ENCODE measurements around the gene NTRK2. TPM values are rescaled to one million over a fixed set of nuclear protein-coding genes. Genes with fewer than 3 reads are reported as not detected.

Gene NTRK2
- total RNA-seq, 1 donor from 2014 or later: 0.07 TPM

DNA sequence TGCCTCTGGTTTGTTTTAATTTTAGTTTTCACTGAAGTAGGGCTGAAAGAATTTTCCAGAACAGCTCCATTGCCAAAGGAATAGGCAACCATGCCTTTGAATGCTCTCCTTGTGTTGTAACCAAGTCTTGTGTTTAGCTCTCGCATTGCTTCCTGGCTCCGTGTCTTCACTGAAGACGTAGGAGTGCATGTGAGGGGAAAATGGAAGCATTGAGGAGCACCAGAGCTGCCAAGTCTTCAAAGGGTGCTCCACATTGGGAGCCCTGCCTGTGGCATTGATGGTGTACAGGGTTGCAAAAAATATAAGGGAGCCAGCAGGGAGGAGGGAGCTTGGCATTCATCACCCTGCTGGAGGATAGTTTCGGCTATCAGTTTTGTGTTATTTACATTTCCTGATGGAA is 86.6 kb downstream of the NTRK2 start:
- POLR2A ChIA-PET: no interaction called here
- H3K9me3 Mint-ChIP-seq: no peaks in the 10 kb centered on the region
- H3K4me1 Mint-ChIP-seq: peaks cover 6% of the 10 kb centered on the region
- H3K4me3 Mint-ChIP-seq: no peak overlapping the region
- no peaks in the 10 kb centered on the region for H3K36me3 Mint-ChIP-seq (ENCODE audit: low read depth)
- TF ChIP-seq, protein P1, sequence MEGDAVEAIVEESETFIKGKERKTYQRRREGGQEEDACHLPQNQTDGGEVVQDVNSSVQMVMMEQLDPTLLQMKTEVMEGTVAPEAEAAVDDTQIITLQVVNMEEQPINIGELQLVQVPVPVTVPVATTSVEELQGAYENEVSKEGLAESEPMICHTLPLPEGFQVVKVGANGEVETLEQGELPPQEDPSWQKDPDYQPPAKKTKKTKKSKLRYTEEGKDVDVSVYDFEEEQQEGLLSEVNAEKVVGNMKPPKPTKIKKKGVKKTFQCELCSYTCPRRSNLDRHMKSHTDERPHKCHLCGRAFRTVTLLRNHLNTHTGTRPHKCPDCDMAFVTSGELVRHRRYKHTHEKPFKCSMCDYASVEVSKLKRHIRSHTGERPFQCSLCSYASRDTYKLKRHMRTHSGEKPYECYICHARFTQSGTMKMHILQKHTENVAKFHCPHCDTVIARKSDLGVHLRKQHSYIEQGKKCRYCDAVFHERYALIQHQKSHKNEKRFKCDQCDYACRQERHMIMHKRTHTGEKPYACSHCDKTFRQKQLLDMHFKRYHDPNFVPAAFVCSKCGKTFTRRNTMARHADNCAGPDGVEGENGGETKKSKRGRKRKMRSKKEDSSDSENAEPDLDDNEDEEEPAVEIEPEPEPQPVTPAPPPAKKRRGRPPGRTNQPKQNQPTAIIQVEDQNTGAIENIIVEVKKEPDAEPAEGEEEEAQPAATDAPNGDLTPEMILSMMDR (IDR thresholded peaks at IDR 0.05): no peak
- DNase-seq (no peak), ATAC-seq (ENCODE audit: low read depth) (no peak)
- intact Hi-C loops (cut with micrococcal nuclease): no loop called here
- H3K27ac Mint-ChIP-seq: no peak overlapping the region
- CTCF ChIA-PET: no interaction called here
- no peaks in the 10 kb centered on the region for H3K27me3 Mint-ChIP-seq

DNA sequence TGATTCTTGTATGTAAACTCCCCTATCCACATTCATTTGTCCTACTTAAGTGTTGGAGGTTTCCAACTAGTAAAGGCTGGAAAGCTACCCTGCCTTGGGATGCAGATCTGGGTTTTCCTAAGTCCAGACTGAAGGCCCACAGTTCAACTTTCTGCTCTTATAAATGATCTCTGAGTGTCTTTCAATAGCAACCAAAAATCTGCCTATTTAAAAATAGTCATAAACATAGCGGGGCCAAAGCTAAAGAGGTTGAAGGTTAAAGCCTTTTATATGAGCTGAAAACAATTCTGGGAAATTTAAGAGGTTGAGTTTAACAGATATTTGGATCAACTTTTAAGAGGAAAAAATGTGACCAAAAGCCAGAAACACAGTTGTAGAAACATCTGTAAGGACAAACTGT is 87.2 kb downstream of the NTRK2 start:
- Mint-ChIP-seq H3K27ac (no peak overlapping the region), H3K4me1 (peaks cover 6% of the 10 kb centered on the region), H3K4me3 (no peak overlapping the region), H3K36me3 (ENCODE audit: low read depth) (no peaks in the 10 kb centered on the region), H3K27me3 (no peaks in the 10 kb centered on the region), H3K9me3 (no peaks in the 10 kb centered on the region)
- ATAC-seq (ENCODE audit: low read depth) (no peak), DNase-seq (no peak)
- TF ChIP-seq, protein P1 (IDR thresholded peaks at IDR 0.05): no peak
- intact Hi-C loops (cut with micrococcal nuclease): no loop called here
- ChIA-PET CTCF (no interaction called here), POLR2A (no interaction called here)

GRCh38 chr9:84758817-84759216 is 89.3 kb downstream of the NTRK2 start:
- no peak for ATAC-seq (ENCODE audit: low read depth)
- H3K4me1 Mint-ChIP-seq: peaks cover 6% of the 10 kb centered on the region
- ChIA-PET CTCF (no interaction called here), POLR2A (no interaction called here)
- H3K36me3 Mint-ChIP-seq (ENCODE audit: low read depth): no peaks in the 10 kb centered on the region
- intact Hi-C loops (cut with micrococcal nuclease): no loop called here
- H3K27me3 Mint-ChIP-seq: no peaks in the 10 kb centered on the region
- DNase-seq: no peak
- TF ChIP-seq, protein P1 (IDR thresholded peaks at IDR 0.05): no peak
- no peak overlapping the region for H3K4me3 Mint-ChIP-seq
- no peaks in the 10 kb centered on the region for H3K9me3 Mint-ChIP-seq
- no peak overlapping the region for H3K27ac Mint-ChIP-seq

- intact Hi-C loops (cut with micrococcal nuclease): no loop called here
- H3K27ac Mint-ChIP-seq: no peak overlapping the region
- H3K4me1 Mint-ChIP-seq: peaks cover 6% of the 10 kb centered on the region
- H3K9me3 Mint-ChIP-seq: no peaks in the 10 kb centered on the region
- TF ChIP-seq, protein P1 (IDR thresholded peaks at IDR 0.05): no peak
- no peaks in the 10 kb centered on the region for H3K36me3 Mint-ChIP-seq (ENCODE audit: low read depth)
- H3K27me3 Mint-ChIP-seq: no peaks in the 10 kb centered on the region
- peak; percentile 14 for ATAC-seq (ENCODE audit: low read depth)
- no peak overlapping the region for H3K4me3 Mint-ChIP-seq
- ChIA-PET POLR2A (no interaction called here), CTCF (no interaction called here)
- no peak for DNase-seq
These were observed 89.8 kb downstream of the NTRK2 start for GRCh38 chr9:84759300-84759750.

DNA sequence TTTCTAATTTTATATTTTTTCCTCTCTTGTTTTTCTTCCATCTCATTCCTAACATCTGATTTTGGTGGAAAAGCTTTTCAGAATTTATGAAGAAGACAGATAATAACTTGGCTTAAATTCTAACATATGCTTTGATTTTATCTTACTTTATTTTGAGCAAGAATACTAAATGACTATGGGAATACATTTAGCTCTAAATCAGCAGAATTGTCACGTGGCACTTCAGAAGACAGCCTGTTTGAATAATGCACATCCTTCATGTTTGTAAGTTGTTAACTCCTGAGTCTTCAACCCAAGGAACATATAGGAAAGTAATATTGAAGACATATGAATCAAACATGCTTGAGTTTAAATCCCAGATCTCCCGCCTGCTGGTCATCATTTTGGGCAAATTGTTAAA is 90.3 kb downstream of the NTRK2 start:
- POLR2A ChIA-PET: no interaction called here
- TF ChIP-seq, protein P1 (IDR thresholded peaks at IDR 0.05): no peak
- intact Hi-C loops (cut with micrococcal nuclease): loop anchor here (5.0 kb wide), 1 partner anchor 48 kb away; no protein-coding TSS in a partner anchor
- no peak overlapping the region for H3K27ac Mint-ChIP-seq
- H3K36me3 Mint-ChIP-seq (ENCODE audit: low read depth): no peaks in the 10 kb centered on the region
- CTCF ChIA-PET: no interaction called here
- no peaks in the 10 kb centered on the region for H3K27me3 Mint-ChIP-seq
- no peak overlapping the region for H3K4me3 Mint-ChIP-seq
- no peaks in the 10 kb centered on the region for H3K9me3 Mint-ChIP-seq
- ATAC-seq (ENCODE audit: low read depth): no peak
- no peak for DNase-seq
- peaks cover 6% of the 10 kb centered on the region for H3K4me1 Mint-ChIP-seq

Measured in activated B cell treated with CpG ODN at 0.5 μM for 24 hours (primary cell).